MG63 (cell line): ENCODE data around the gene ACOX1. TPM values are rescaled to one million over a fixed set of nuclear protein-coding genes. Genes with fewer than 3 reads are reported as not detected.
A peak's percentile ranks its signal among the peaks of the same experiment; 100 is the strongest.

Experiments
- DNase-seq: peaks from one replicate; pipeline ENCODE4 v3.0.0-alpha.2; 2020
- H3K27me3 ChIP-seq: fragments of 250-450 bp; sonication (Bioruptor Pico); 2 replicates; pipeline ENCODE4 v1.5.1; 2020; ENCODE audit warnings: mild to moderate bottlenecking, moderate library complexity
- H3K36me3 ChIP-seq: fragments of 250-450 bp; sonication (Bioruptor Pico); 2 replicates; pipeline ENCODE4 v1.5.1; 2020; ENCODE audit warnings: mild to moderate bottlenecking, moderate library complexity
- H3K4me3 ChIP-seq: fragments of 250-450 bp; sonication (Bioruptor Pico); 2 replicates; pipeline ENCODE4 v1.5.1; 2020; ENCODE audit warnings: mild to moderate bottlenecking, moderate library complexity
- H3K9me3 ChIP-seq: fragments of 250-450 bp; sonication (Bioruptor Pico); 2 replicates; pipeline ENCODE4 v1.5.1; 2020; ENCODE audit warnings: mild to moderate bottlenecking, moderate library complexity
- total RNA-seq: library from RNA; depleted of rRNA; stranded (reverse); fragments of >200 nt; shearing (Covaris generic); gene quantifications from 2 replicates; pipeline ENCODE4 v1.2.3, GENCODE V29; 2014; ENCODE audit warnings: low replicate concordance; rRNA removed

The ACOX1 gene
- total RNA-seq, 1 experiment from 2014 or later, result 26.9 TPM

- Histone ChIP-seq H3K36me3 (peaks cover 67% of the 10 kb centered on the region), H3K4me3 (peak overlapping the region; percentile 92), H3K9me3 (no peaks in the 10 kb centered on the region), H3K27me3 (no peaks in the 10 kb centered on the region)
- DNase-seq, result peak; percentile 45
Observed at GRCh38 chr17:75895370-75896155, 83.4 kb downstream of the ACOX1 start.

GRCh38 chr17:75894049-75894733 lies 84.8 kb downstream of the ACOX1 start:
- Histone ChIP-seq H3K9me3 (no peaks in the 10 kb centered on the region), H3K27me3 (no peaks in the 10 kb centered on the region), H3K36me3 (peaks cover 66% of the 10 kb centered on the region), H3K4me3 (no peak overlapping the region)
- no peak for DNase-seq

- DNase-seq, result no peak
- Histone ChIP-seq H3K27me3 (no peaks in the 10 kb centered on the region), H3K36me3 (peaks cover 58% of the 10 kb centered on the region)
Observed at GRCh38 chr17:75893305-75894048, 85.5 kb downstream of the ACOX1 start.

GRCh38 chr17:75892556-75893224 lies 86.3 kb downstream of the ACOX1 start:
- no peak overlapping the region for H3K4me3 ChIP-seq
- peaks cover 53% of the 10 kb centered on the region for H3K36me3 ChIP-seq
- DNase-seq, result no peak
- H3K27me3 ChIP-seq, result no peaks in the 10 kb centered on the region
- no peaks in the 10 kb centered on the region for H3K9me3 ChIP-seq

More at GRCh38 chr17:75893305-75894048, 85.5 kb downstream of the ACOX1 start:
- no peak overlapping the region for H3K4me3 ChIP-seq
- no peaks in the 10 kb centered on the region for H3K9me3 ChIP-seq

GRCh38 chr17:75891605-75892555 lies 87.1 kb downstream of the ACOX1 start:
- no peak for DNase-seq
- Histone ChIP-seq H3K36me3 (peaks cover 48% of the 10 kb centered on the region), H3K9me3 (no peaks in the 10 kb centered on the region), H3K4me3 (no peak overlapping the region), H3K27me3 (no peaks in the 10 kb centered on the region)

Other genes with a start within 250 kb of the ACOX1 start
- gene GALK1, start 214.0 kb downstream of the ACOX1 start, total RNA-seq, result 30.4 and 51.1 TPM in 2 replicates
- 16.0 and 48.1 TPM in 2 replicates for gene UNK, start 194.4 kb downstream of the ACOX1 start, total RNA-seq
- gene UNC13D, start 134.8 kb downstream of the ACOX1 start, total RNA-seq, result 0.20 and 0.23 TPM in 2 replicates
- 6.6 and 7.9 TPM in 2 replicates for gene WBP2, start 123.8 kb downstream of the ACOX1 start, total RNA-seq
- 40.4 and 54.2 TPM in 2 replicates for gene TRIM47, start 100.6 kb downstream of the ACOX1 start, total RNA-seq
- 27.6 and 49.4 TPM in 2 replicates for gene TRIM65, start 82.2 kb downstream of the ACOX1 start, total RNA-seq
- 75.8 and 100 TPM in 2 replicates for gene MRPL38, start 74.3 kb downstream of the ACOX1 start, total RNA-seq
- gene FBF1, start 38.1 kb downstream of the ACOX1 start, total RNA-seq, result 13.4 and 15.2 TPM in 2 replicates
- gene TEN1, start 74 bp upstream of the ACOX1 start, total RNA-seq, result 23.2 and 23.9 TPM in 2 replicates
- gene CDK3, start 21.7 kb upstream of the ACOX1 start, total RNA-seq, result 1.3 and 6.4 TPM in 2 replicates
- not detected in 2 replicates for gene EVPL, start 48.1 kb upstream of the ACOX1 start, total RNA-seq
- 70.0 and 99.9 TPM in 2 replicates for gene SRP68, start 93.4 kb upstream of the ACOX1 start, total RNA-seq
- not detected in 2 replicates for gene GALR2, start 95.6 kb upstream of the ACOX1 start, total RNA-seq
- gene ZACN, start 100.0 kb upstream of the ACOX1 start, total RNA-seq, result not detected in 2 replicates
- 54.5 and 81.8 TPM in 2 replicates for gene EXOC7, start 124.6 kb upstream of the ACOX1 start, total RNA-seq
- not detected in 2 replicates for gene FOXJ1, start 162.1 kb upstream of the ACOX1 start, total RNA-seq